ENCODE measurements around the gene DMRTB1. TPM values are rescaled to one million over a fixed set of nuclear protein-coding genes. Genes with fewer than 3 reads are reported as not detected.

The DMRTB1 gene
- total and polyA plus RNA-seq, 5 experiments from 2014 or later: not detected

DNA sequence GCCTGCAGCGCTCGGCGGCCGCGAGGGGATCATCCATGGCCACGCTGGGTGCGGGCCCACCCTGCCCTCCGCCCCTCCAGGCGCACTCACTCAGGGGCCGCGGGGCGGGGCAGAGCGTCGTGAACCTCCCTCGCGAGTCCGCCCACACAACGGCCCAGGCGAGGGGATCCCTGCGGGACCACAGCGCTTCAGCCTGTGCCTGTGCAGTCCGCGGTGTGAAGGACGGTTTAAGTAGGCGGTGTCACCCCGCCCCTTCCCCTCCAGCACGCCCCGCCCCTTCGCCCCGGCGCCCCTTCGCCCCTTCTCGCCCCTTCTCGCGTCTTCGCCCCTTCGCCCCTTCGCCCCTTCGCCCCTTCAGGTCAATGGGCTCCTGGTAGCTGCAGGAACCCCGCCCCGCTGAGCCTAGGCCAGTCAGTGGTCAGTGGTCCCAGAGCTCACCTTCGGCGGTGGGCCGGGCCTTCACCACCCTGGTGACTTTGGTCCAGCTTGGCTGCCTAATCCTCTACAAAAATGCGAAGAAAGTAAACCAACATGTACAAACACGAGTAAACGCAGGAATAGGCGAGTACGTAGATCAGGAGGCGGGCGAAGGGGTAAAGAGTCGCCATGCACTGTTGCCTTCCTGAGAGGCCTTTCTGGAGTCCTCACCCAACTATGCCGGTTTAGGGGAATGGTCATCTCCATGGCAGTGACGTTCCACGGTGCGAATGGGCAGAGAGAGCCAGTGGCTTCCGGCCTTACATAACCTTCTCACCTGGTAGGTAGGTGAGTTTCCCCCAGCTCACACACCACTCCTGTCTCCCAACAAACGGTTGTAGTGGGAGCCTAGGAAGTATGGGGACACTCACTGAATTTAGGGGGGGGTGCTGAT lies 19.6 kb upstream of the DMRTB1 start:
- ATAC-seq: no peak
- peaks cover 0 to 3% (median 0%) of the 10 kb centered on the region in 3 donors for H3K36me3 Mint-ChIP-seq

GRCh38 chr1:53440633-53441032 lies 18.6 kb upstream of the DMRTB1 start:
- Mint-ChIP-seq H3K9me3 (peaks cover 0 to 2% (median 0%) of the 10 kb centered on the region in 9 donors), H3K4me3 (peak overlapping the region in 1 of 10 donors; percentile 45), H3K27ac (no peak overlapping the region), H3K27me3 (no peaks in the 10 kb centered on the region), H3K4me1 (no peaks in the 10 kb centered on the region), H3K36me3 (no peaks in the 10 kb centered on the region)
- ATAC-seq (no peak), DNase-seq (no peak)
- POLR2A ChIA-PET: no interaction called here

More for the DNA sequence above, 19.6 kb upstream of the DMRTB1 start:
- Mint-ChIP-seq H3K27ac (no peak overlapping the region), H3K9me3 (peaks cover 0 to 3% (median 0%) of the 10 kb centered on the region in 9 donors), H3K27me3 (peaks cover 0 to 8% (median 0%) of the 10 kb centered on the region in 5 donors), H3K4me3 (no peak overlapping the region), H3K4me1 (no peaks in the 10 kb centered on the region)
- POLR2A ChIA-PET: interaction anchor here (0.6 to 0.7 kb wide), 2 partner anchors 16 to 24 kb away, joined by 3 read pairs; no protein-coding TSS in a partner anchor
- DNase-seq: no peak

- Mint-ChIP-seq H3K27me3 (no peaks in the 10 kb centered on the region), H3K4me1 (no peaks in the 10 kb centered on the region), H3K27ac (no peak overlapping the region)
These were observed 16.9 kb upstream of the DMRTB1 start for GRCh38 chr1:53442299-53442698.

DNA sequence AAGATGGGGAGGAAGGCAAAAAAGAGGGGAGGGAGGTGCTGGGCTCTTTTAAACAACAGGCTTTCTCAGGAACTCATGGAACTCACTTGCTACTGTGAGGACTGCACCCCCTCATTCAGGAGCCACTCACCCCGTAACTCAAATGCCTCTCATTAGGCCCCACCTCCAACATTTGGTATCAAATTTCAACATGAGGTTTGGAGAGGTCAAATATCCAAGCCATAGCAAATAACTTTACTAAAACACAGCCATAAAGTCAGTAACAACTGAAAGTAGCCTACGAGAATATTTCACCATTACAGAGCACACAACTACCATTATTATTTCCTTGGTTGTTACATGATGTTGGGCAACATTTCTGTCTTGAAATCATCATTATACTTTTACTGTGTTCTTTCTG lies 13.1 kb upstream of the DMRTB1 start:
- ATAC-seq (no peak), DNase-seq (no peak)
- POLR2A ChIA-PET: no interaction called here
- Mint-ChIP-seq H3K36me3 (no peaks in the 10 kb centered on the region), H3K9me3 (no peaks in the 10 kb centered on the region), H3K4me1 (no peaks in the 10 kb centered on the region), H3K27ac (no peak overlapping the region), H3K4me3 (no peak overlapping the region), H3K27me3 (peaks cover 0 to 12% (median 2%) of the 10 kb centered on the region in 5 donors)

More at GRCh38 chr1:53442299-53442698, 16.9 kb upstream of the DMRTB1 start:
- ATAC-seq (no peak), DNase-seq (no peak)
- H3K4me3 Mint-ChIP-seq: no peak overlapping the region
- no peaks in the 10 kb centered on the region for H3K36me3 Mint-ChIP-seq
- H3K9me3 Mint-ChIP-seq: peaks cover 0 to 2% (median 0%) of the 10 kb centered on the region in 9 donors
- POLR2A ChIA-PET: no interaction called here

DNA sequence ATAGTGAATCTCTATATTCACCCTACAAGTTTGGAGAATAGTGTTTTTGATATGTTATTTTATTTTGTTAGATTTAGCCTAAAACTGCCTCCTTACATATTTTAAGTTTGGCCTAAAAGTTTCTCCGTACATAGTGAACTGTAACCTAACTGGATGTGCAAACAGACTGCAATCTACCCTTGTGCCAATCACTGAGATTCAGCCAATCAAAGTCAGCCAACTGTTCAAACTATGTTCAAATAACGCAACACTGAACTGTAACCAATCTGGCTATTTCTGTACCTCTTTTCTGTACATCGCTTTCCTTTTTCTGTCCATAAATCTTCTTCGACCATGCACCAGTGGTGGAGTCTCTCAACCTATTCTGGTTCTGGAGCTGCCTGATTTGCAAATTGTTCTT lies 11.8 kb upstream of the DMRTB1 start:
- H3K4me3 Mint-ChIP-seq: no peak overlapping the region
- H3K9me3 Mint-ChIP-seq: no peaks in the 10 kb centered on the region
- H3K4me1 Mint-ChIP-seq: no peaks in the 10 kb centered on the region
- H3K36me3 Mint-ChIP-seq: no peaks in the 10 kb centered on the region
- POLR2A ChIA-PET: no interaction called here
- H3K27ac Mint-ChIP-seq: no peak overlapping the region
- ATAC-seq (no peak), DNase-seq (no peak)
- H3K27me3 Mint-ChIP-seq: peaks cover 0 to 12% (median 2%) of the 10 kb centered on the region in 5 donors

DNA sequence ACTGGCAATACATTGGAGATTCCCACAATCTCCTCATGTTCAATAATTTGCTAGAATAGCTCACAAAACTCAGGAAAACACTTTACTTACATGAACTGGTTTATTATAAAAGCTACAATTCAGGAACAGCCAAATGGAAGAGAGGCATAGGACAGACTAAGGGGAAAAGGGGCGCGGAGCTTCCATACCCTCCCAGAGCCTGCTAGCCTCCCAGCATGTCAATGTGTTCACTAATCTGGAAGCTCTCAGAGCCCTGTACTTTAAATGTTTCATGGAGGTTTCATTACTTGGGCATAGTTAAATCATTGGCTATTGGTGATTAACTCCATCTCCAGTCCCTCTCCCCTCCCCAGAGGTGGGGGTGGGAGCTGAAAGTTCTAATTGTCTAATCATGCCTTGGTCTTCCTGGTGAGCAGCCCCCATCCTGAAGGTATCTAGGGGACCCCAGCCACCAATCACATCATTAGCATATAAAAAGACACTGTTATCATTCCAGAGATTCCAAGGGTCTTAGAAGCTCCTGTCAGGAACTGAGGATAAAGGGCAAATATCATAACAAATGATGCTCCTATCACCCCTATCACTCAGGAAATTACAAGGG lies 10.9 kb upstream of the DMRTB1 start:
- Mint-ChIP-seq H3K4me1 (no peaks in the 10 kb centered on the region), H3K36me3 (no peaks in the 10 kb centered on the region), H3K27me3 (peaks cover 0 to 12% (median 2%) of the 10 kb centered on the region in 5 donors), H3K27ac (no peak overlapping the region), H3K4me3 (no peak overlapping the region), H3K9me3 (no peaks in the 10 kb centered on the region)
- POLR2A ChIA-PET: interaction anchor here (0.5 kb wide), 1 partner anchor 12 kb away, joined by 4 read pairs; no protein-coding TSS in a partner anchor
- ATAC-seq (no peak), DNase-seq (no peak)

- Mint-ChIP-seq H3K36me3 (no peaks in the 10 kb centered on the region), H3K9me3 (no peaks in the 10 kb centered on the region), H3K4me1 (no peaks in the 10 kb centered on the region), H3K27me3 (peaks cover 2 to 12% (median 4%) of the 10 kb centered on the region in 5 donors), H3K4me3 (no peak overlapping the region), H3K27ac (no peak overlapping the region)
- DNase-seq (no peak), ATAC-seq (no peak)
- POLR2A ChIA-PET: no interaction called here
These were observed 10.2 kb upstream of the DMRTB1 start for GRCh38 chr1:53449021-53449420.

GRCh38 chr1:53449693-53450092 lies 9.5 kb upstream of the DMRTB1 start:
- no peaks in the 10 kb centered on the region for H3K36me3 Mint-ChIP-seq
- no peak overlapping the region for H3K4me3 Mint-ChIP-seq
- POLR2A ChIA-PET: no interaction called here
- H3K4me1 Mint-ChIP-seq: no peaks in the 10 kb centered on the region
- DNase-seq: no peak
- peaks cover 2 to 12% (median 4%) of the 10 kb centered on the region in 5 donors for H3K27me3 Mint-ChIP-seq
- no peak for ATAC-seq
- peak overlapping the region in 1 of 10 donors; percentile 54 for H3K27ac Mint-ChIP-seq
- H3K9me3 Mint-ChIP-seq: no peaks in the 10 kb centered on the region

DNA sequence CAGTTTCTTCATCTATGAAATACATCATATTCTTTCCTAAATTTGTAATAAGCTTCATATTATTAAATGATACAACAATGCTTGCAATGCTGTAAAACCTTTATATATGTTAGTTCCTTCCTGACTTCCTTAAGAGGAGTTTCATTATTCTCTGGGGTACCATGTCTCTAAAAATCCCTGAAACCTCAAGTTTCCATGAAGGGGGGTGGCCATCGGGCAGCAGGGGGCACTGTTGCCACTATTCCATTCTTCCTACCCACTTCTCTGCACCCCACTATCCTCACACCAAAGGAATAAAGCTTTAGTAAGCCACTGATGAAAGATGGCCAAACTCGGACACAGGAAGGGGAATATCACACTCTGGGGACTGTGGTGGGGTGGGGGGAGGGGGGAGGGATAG lies 9.0 kb upstream of the DMRTB1 start:
- POLR2A ChIA-PET: no interaction called here
- no peak for ATAC-seq
- no peaks in the 10 kb centered on the region for H3K4me1 Mint-ChIP-seq
- DNase-seq: no peak
- no peaks in the 10 kb centered on the region for H3K36me3 Mint-ChIP-seq
- H3K9me3 Mint-ChIP-seq: no peaks in the 10 kb centered on the region
- H3K27ac Mint-ChIP-seq: no peak overlapping the region
- H3K4me3 Mint-ChIP-seq: no peak overlapping the region
- H3K27me3 Mint-ChIP-seq: peaks cover 2 to 12% (median 5%) of the 10 kb centered on the region in 5 donors

DNA sequence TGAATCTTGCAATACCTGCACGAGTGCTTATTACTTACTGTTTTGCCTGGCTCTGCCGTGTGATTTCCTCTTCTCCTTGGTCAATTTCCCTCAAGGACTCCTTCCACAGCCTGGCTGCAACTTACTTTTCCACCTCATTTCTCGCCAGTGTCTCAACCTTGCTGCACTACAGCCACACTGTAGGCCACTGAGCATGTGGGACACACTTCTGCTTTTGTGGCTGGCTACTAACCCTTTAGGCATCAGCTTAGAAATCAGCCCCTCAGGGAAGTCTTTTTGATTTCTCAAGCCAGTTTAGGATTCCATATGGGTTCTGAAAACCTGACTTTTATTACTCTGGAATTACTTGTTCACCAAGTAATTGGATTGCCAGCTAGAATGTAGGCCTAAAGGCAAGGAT lies 5.2 kb upstream of the DMRTB1 start:
- Mint-ChIP-seq H3K9me3 (no peaks in the 10 kb centered on the region), H3K27me3 (peaks cover 0 to 12% (median 5%) of the 10 kb centered on the region in 5 donors), H3K4me1 (no peaks in the 10 kb centered on the region), H3K27ac (peak overlapping the region in 1 of 10 donors; percentile 50), H3K4me3 (no peak overlapping the region), H3K36me3 (no peaks in the 10 kb centered on the region)
- ATAC-seq (no peak), DNase-seq (no peak)
- POLR2A ChIA-PET: no interaction called here

- Mint-ChIP-seq H3K27ac (no peak overlapping the region), H3K27me3 (peaks cover 0 to 5% (median 2%) of the 10 kb centered on the region in 5 donors), H3K9me3 (no peaks in the 10 kb centered on the region), H3K4me3 (no peak overlapping the region), H3K4me1 (no peaks in the 10 kb centered on the region), H3K36me3 (no peaks in the 10 kb centered on the region)
- ATAC-seq: no peak
- POLR2A ChIA-PET: no interaction called here
- no peak for DNase-seq
These were observed 3.7 kb upstream of the DMRTB1 start for GRCh38 chr1:53455364-53455991.

DNA sequence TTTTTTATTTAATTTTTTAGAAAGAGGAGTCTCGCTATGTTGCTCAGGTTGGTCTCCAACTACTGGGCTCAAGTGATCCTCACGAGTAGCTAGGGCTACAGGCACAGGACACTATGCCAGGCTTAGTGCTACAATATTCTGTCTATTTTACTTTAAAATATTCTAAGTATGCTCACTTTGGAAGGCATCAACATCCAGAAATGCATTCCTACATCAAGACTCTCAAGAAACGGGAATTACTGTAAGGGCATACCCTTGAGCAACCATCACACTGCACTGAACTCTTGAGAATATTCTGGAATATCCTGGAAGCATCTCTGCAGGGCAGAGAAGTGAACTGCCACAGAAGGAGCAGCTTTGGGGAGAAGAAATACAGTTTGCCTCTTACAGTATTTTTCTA lies 565 bp upstream of the DMRTB1 start:
- H3K36me3 Mint-ChIP-seq: no peaks in the 10 kb centered on the region
- H3K27me3 Mint-ChIP-seq: peaks cover 0 to 5% (median 2%) of the 10 kb centered on the region in 5 donors
- POLR2A ChIA-PET: no interaction called here
- DNase-seq (no peak), ATAC-seq (no peak)
- H3K9me3 Mint-ChIP-seq: no peaks in the 10 kb centered on the region
- H3K27ac Mint-ChIP-seq: no peak overlapping the region
- H3K4me3 Mint-ChIP-seq: no peak overlapping the region
- H3K4me1 Mint-ChIP-seq: no peaks in the 10 kb centered on the region

GRCh38 chr1:53460211-53460634 lies 1.0 kb downstream of the DMRTB1 start:
- Mint-ChIP-seq H3K36me3 (no peaks in the 10 kb centered on the region), H3K27me3 (peaks cover 0 to 2% (median 0%) of the 10 kb centered on the region in 5 donors)
- DNase-seq: no peak

More at GRCh38 chr1:53460211-53460634, 1.0 kb downstream of the DMRTB1 start:
- ATAC-seq: no peak
- H3K9me3 Mint-ChIP-seq: no peaks in the 10 kb centered on the region
- no peaks in the 10 kb centered on the region for H3K4me1 Mint-ChIP-seq
- H3K27ac Mint-ChIP-seq: no peak overlapping the region
- POLR2A ChIA-PET: no interaction called here
- H3K4me3 Mint-ChIP-seq: no peak overlapping the region
